Thyroid gland (tissue), 4 donors: ENCODE measurements around the gene GALNTL6. TPM values are rescaled to one million over a fixed set of nuclear protein-coding genes. Genes with fewer than 3 reads are reported as not detected.

Experiments
- DNase-seq, 2 donors: peaks; one replicate each; pipeline ENCODE4 v3.0.0-alpha.2; 2019
- H3K27ac ChIP-seq, 3 donors: fragments of 200-600 bp; sonication (generic); 1 replicate in 2 of 3; 2 replicates in 1 of 3; pipeline ENCODE4 v1.5.1; 2016 to 2019; ENCODE audit warnings: mild to moderate bottlenecking in 1 of 3, moderate library complexity in 1 of 3
- H3K27me3 ChIP-seq: fragments of 200-600 bp; sonication (generic); one replicate; pipeline ENCODE4 v1.5.1; 2019
- H3K36me3 ChIP-seq, 2 donors: fragments of 200-600 bp; sonication (generic); one replicate each; pipeline ENCODE4 v1.5.1; 2016 to 2019
- H3K4me1 ChIP-seq, 2 donors: fragments of 200-600 bp; sonication (generic); one replicate each; pipeline ENCODE4 v1.5.1; 2017 to 2019
- H3K4me3 ChIP-seq, 3 donors: fragments of 200-600 bp; sonication (generic); replicated peaks in 1 of 3; 1 replicate in 2 of 3; 2 replicates in 1 of 3; pipeline ENCODE4 v1.5.1; 2016; ENCODE audit warnings: mild to moderate bottlenecking in 1 of 3
- H3K9me3 ChIP-seq: fragments of 200-600 bp; sonication (generic); one replicate; pipeline ENCODE4 v1.5.1; 2017
- POLR2A ChIP-seq, 2 donors: fragments of 450-650 bp; IDR thresholded peaks; one replicate each; pipeline ENCODE4 v1.6.1; 2017; ENCODE audit warnings: antibody characterized with exemption in 2 of 2, mild to moderate bottlenecking in 2 of 2, moderate library complexity in 1 of 2
- WGBS, 2 donors: methylation state at CpG; one replicate each; pipeline ENCODE4 v1.1.5; 2017; 5-methylcytosine and 5-hydroxymethylcytosine counted together
- intact Hi-C: fragments of 100-400 bp; cut with DNase I; formaldehyde crosslinking; loops from one replicate; pipeline ENCODE4 v1.15.1; 2023
- total RNA-seq, 4 donors: library from RNA; depleted of rRNA; stranded (reverse); fragments of >200 nt; gene quantifications; one replicate each; pipeline ENCODE4 v1.2.3, GENCODE V29; 2016
- TF ChIP-seq, protein P1 (sequence below), 6 experiments: fragments of 200-600 bp in 3 of 6; fragments of 450-650 bp in 3 of 6; sonication (generic) in 3 of 6; IDR thresholded peaks; one replicate each; pipeline ENCODE4 v1.5.1; 2016 to 2019; ENCODE audit warnings: antibody characterized with exemption in 6 of 6, mild to moderate bottlenecking in 2 of 6, inconsistent platforms in 1 of 6, moderate library complexity in 1 of 6

GALNTL6 gene
- total RNA-seq, 4 donors from 2014 or later, result not detected

DNA sequence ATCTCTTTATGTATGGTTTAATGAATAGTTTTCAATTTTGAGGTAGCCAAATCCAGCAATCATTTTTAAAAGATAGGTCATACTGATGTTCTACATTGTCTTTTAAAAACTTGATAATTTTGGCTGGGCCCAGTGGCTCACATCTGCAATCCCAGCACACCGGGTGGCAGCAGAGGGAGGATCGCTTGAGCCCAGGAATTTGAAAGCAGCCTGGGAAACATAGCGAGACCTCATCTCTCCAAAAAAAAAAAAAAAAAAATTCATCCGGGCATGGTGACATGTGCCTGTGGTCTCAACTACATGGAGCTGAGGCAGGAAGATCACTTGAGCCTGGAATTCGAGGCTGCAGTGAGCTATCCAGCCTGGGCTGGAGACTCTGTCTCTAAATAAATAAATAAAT lies 419.8 kb downstream of the GALNTL6 start:
- no peak for DNase-seq
- Histone ChIP-seq H3K9me3 (no peaks in the 10 kb centered on the region), H3K4me1 (no peaks in the 10 kb centered on the region), H3K27me3 (no peaks in the 10 kb centered on the region), H3K4me3 (no peak overlapping the region), H3K36me3 (no peaks in the 10 kb centered on the region), H3K27ac (no peak overlapping the region)
- 50 to 63% methylated on average over 5 of the region's 5 CpGs for WGBS, 2 donors
- intact Hi-C loops, result no loop called here
- TF ChIP-seq POLR2A (IDR thresholded peaks at IDR 0.05), result no peak
- TF ChIP-seq, protein P1, sequence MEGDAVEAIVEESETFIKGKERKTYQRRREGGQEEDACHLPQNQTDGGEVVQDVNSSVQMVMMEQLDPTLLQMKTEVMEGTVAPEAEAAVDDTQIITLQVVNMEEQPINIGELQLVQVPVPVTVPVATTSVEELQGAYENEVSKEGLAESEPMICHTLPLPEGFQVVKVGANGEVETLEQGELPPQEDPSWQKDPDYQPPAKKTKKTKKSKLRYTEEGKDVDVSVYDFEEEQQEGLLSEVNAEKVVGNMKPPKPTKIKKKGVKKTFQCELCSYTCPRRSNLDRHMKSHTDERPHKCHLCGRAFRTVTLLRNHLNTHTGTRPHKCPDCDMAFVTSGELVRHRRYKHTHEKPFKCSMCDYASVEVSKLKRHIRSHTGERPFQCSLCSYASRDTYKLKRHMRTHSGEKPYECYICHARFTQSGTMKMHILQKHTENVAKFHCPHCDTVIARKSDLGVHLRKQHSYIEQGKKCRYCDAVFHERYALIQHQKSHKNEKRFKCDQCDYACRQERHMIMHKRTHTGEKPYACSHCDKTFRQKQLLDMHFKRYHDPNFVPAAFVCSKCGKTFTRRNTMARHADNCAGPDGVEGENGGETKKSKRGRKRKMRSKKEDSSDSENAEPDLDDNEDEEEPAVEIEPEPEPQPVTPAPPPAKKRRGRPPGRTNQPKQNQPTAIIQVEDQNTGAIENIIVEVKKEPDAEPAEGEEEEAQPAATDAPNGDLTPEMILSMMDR (IDR thresholded peaks at IDR 0.05), result no peak

DNA sequence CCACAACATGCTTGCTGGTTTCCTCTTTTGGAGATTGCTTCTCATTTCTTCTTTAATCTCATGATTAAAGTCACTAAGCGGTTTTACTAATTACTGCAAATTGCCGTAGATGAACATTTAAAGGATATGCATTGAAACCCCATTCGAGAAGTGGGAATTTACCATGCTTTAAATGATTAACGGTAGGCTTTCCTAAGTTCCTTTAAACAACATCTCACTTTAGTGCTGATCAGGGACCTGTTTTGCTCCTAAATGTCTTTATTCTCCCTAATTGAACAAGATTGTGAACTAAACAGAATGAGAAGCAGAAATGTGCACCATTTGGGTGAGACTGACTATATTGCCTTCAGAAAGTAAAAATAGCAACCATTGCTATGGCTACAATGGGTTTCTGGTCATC lies 430.3 kb downstream of the GALNTL6 start:
- no peaks in the 10 kb centered on the region for H3K36me3 ChIP-seq
- no peaks in the 10 kb centered on the region for H3K27me3 ChIP-seq
- no peak overlapping the region for H3K4me3 ChIP-seq
- H3K9me3 ChIP-seq, result no peaks in the 10 kb centered on the region
- no peak for TF ChIP-seq POLR2A (IDR thresholded peaks at IDR 0.05)
- TF ChIP-seq, protein P1 (IDR thresholded peaks at IDR 0.05), result no peak
- 92 to 95% methylated on average over 4 of the region's 4 CpGs for WGBS, 2 donors
- H3K27ac ChIP-seq, result no peak overlapping the region
- intact Hi-C loops, result no loop called here
- DNase-seq, result no peak
- H3K4me1 ChIP-seq, result no peaks in the 10 kb centered on the region

- intact Hi-C loops, result no loop called here
- Histone ChIP-seq H3K9me3 (no peaks in the 10 kb centered on the region), H3K4me1 (no peaks in the 10 kb centered on the region), H3K27me3 (no peaks in the 10 kb centered on the region), H3K27ac (no peak overlapping the region), H3K4me3 (no peak overlapping the region), H3K36me3 (no peaks in the 10 kb centered on the region)
- no peak for TF ChIP-seq POLR2A (IDR thresholded peaks at IDR 0.05)
- TF ChIP-seq, protein P1 (IDR thresholded peaks at IDR 0.05), result no peak
- DNase-seq, result no peak
These were observed 432.3 kb downstream of the GALNTL6 start for GRCh38 chr4:172245516-172245915.

DNA sequence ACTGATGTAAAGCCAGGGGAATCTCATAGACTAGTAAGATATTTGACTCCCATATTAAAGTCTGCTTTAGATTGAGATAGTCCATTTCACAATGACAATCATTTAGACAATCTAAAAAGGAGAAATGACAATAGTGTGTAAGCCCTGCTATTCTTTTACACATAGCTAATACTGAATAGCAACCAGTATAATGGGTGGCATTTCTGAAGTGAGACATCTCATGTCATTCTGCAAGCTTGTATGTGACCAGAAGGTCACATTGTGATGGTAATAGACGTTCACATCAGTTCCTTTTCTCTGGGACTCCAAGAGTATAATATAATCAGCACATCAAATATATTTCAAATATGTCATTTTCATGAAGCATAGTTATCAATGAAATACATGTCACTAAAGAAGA lies 440.2 kb downstream of the GALNTL6 start:
- no peak for DNase-seq
- Histone ChIP-seq H3K4me1 (no peaks in the 10 kb centered on the region), H3K36me3 (no peaks in the 10 kb centered on the region), H3K9me3 (no peaks in the 10 kb centered on the region), H3K27ac (no peak overlapping the region), H3K27me3 (no peaks in the 10 kb centered on the region), H3K4me3 (no peak overlapping the region)
- WGBS, 2 donors, result 63 to 66% methylated on average over 1 of the region's 1 CpG
- TF ChIP-seq, protein P1 (IDR thresholded peaks at IDR 0.05), result no peak
- no peak for TF ChIP-seq POLR2A (IDR thresholded peaks at IDR 0.05)
- intact Hi-C loops, result no loop called here

GRCh38 chr4:172256820-172257219 lies 443.6 kb downstream of the GALNTL6 start:
- Histone ChIP-seq H3K27ac (no peak overlapping the region), H3K4me1 (no peaks in the 10 kb centered on the region), H3K27me3 (no peaks in the 10 kb centered on the region), H3K36me3 (no peaks in the 10 kb centered on the region), H3K9me3 (no peaks in the 10 kb centered on the region), H3K4me3 (no peak overlapping the region)
- DNase-seq, result no peak
- no peak for TF ChIP-seq POLR2A (IDR thresholded peaks at IDR 0.05)
- TF ChIP-seq, protein P1 (IDR thresholded peaks at IDR 0.05), result no peak
- whole genome bisulfite sequencing, 2 donors, result 82 to 83% methylated on average over 1 of the region's 1 CpG
- intact Hi-C loops, result no loop called here
